ENCODE measurements around the gene CCDC51.

CCDC51 gene

GRCh38 chr3:48433472-48434118, 6.3 kb downstream of the CCDC51 start:
- no peak for DNase-seq (ENCODE audit: low read depth)

GRCh38 chr3:48432411-48433371, 7.2 kb downstream of the CCDC51 start:
- no peak for DNase-seq (ENCODE audit: low read depth)

- DNase-seq (ENCODE audit: low read depth), result no peak
Observed at GRCh38 chr3:48431224-48432029, 8.5 kb downstream of the CCDC51 start.

- DNase-seq (ENCODE audit: low read depth), result no peak
Observed at GRCh38 chr3:48430708-48431101, 9.2 kb downstream of the CCDC51 start.

- no peak for DNase-seq (ENCODE audit: low read depth)
Observed at GRCh38 chr3:48429960-48430707, 9.8 kb downstream of the CCDC51 start, which contains the start of gene PLXNB1. Gene PLXNB1, minus strand, starts transcription at chr3:48430086. Its CDS starts 5,475 bp downstream, at chr3:48424611.

DNA sequence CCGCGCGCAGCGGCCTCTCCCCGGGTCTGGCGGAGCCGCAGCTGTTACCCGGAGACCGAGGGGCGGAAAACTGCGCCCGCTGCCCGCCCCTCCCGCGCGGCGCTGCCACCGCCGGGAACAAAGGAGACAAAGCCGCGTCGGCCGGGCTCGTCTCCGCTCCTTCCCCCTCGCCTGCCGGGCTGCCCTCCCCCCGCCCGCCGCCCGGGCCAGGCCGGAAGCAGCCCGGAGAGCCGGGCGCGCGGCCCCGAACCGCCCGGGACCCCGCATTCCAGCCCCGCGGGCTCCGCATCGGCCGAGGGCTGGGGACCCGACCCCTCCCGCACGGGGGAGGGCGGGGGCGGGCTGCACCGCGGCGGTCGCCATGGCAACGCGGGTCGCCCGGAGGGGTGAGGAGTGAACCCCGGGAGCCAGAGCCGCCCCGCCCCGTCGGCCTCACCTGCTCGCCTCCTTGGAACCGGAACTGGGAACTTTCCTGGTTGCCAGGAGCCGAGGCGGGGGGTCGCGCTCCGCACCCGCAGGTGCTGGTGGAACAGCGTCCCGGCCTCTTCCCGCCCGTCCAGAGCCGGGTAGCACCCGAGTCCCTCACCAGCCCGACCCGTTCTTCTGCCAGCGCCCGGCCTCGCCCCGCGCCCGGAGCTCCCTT, 10.5 kb downstream of the CCDC51 start:
- peak; percentile 28 for DNase-seq (ENCODE audit: low read depth)

GRCh38 chr3:48428572-48429316, 11.2 kb downstream of the CCDC51 start:
- no peak for DNase-seq (ENCODE audit: low read depth)

- no peak for DNase-seq (ENCODE audit: low read depth)
Observed at GRCh38 chr3:48428088-48428571, 11.8 kb downstream of the CCDC51 start.

GRCh38 chr3:48427630-48427962, 12.3 kb downstream of the CCDC51 start:
- no peak for DNase-seq (ENCODE audit: low read depth)

GRCh38 chr3:48426944-48427629, 12.8 kb downstream of the CCDC51 start:
- DNase-seq (ENCODE audit: low read depth), result no peak

GRCh38 chr3:48426401-48426909, 13.5 kb downstream of the CCDC51 start:
- DNase-seq (ENCODE audit: low read depth), result no peak

DNA sequence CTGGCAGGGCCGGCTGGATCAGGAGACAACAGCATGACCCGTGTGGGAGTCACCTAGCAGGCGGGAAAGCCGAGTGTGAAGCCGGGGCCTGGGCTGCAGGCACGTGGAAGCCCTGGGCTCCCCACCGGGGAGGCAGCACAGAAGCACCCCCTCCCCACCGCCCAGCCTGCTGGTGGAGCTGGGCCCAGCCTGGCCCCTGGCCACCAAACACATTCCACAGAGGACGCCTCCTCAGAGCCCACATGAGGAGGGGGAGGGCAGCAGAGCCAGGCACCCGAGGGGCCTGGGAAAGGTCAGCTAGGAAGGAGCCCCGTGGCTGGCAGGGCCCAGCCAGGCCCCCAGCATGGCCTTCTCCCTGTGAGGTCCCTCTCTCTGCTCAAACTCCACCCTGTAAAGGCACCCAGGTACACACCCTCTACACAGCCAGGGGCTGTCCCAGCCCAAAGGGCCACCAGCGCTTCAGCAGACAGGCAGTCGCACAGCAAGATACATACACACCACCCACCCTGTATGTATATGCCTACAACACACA, 14.6 kb downstream of the CCDC51 start:
- DNase-seq (ENCODE audit: low read depth), result no peak

DNA sequence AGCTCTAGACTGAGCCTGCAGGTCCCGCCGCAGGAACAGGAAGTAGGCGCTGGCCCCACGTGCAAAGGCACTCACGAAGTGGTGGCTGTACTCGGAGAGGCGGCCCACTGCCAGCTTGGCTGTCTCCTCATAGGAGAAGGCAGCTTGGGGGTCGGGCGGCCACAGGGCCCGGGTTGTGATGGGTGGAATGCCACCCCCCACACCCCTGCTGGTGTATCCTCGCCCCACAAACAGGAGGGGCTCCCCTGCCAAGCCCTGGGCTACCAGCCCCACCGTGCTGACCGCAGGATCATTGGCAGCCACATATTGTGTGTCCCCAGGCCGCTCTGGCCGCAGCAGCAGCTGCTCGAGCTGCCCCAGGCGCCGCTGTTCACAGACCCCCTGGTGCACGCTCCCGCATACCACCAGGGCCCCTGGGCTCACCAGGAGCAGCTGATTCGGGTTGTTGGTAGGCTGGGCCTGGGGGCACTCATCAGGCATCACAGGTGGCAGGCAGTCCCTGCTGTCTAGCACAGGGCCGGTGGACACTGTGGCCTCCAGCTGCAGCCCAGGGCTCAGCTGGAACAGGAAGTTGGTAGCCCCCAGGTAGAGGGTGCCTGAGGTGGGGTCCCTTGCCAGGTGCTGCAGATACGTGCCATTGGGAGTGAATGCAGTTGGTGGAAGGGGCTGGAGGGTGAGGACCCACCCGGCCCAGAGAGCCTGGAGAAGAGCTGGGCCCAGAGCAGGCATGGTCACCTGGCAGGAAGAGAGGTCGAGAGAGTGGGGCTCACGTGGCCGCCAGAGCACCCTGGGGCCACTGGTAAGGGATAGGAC, 15.8 kb downstream of the CCDC51 start:
- DNase-seq (ENCODE audit: low read depth), result no peak

DNA sequence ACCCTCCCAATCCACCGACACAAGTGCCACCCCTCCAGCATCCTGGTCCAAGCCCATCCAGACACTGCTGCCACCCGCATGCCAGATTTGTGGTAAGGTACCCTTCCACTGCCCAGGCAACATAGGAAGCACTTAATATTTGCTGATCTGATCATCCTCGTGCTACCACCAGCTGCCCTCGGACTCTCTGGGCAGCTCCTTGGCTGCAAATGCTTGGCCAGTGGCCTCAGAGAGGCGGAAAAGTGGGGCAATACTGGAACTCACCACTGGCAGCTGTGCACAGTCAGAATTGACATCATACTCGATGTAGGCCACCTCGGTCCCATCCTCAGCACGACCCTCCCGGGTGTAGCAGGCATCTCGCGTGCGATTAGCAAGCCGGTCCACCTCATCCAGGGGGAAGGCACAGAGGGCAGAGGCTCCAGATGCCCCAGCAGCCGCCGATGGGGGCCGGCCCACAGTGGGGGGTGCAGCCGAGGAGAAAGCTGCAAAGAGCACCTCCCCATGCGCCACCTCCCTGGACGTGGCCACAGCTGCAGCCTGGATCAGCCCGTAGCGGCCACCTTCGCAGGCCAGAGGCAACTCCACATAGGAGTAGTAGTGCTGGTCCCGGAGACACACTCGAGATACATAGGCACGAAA, 16.6 kb downstream of the CCDC51 start:
- no peak for DNase-seq (ENCODE audit: low read depth)

GRCh38 chr3:48422681-48423080, 17.2 kb downstream of the CCDC51 start:
- no peak for DNase-seq (ENCODE audit: low read depth)

DNA sequence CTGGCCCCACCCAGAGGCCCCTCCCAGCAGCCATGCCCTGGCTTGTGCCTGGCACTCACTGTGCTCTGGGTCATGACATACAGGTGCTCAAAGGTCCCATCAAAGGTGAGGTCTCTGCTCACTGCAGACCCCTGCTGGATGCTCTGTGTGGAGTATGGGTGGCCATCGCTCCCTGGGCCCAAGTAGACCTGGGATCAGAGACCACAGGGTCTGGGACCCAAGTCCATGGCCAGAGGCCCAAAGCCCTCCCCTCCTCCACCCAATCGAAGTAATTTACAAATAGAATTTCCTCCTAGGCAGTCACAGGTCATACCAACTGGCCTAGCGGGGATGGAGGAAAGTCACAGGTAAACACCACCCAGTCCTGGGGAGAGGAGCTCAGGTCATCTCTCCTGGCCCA, 17.6 kb downstream of the CCDC51 start:
- no peak for DNase-seq (ENCODE audit: low read depth)

GRCh38 chr3:48420561-48420960, 19.4 kb downstream of the CCDC51 start:
- no peak for DNase-seq (ENCODE audit: low read depth)

DNA sequence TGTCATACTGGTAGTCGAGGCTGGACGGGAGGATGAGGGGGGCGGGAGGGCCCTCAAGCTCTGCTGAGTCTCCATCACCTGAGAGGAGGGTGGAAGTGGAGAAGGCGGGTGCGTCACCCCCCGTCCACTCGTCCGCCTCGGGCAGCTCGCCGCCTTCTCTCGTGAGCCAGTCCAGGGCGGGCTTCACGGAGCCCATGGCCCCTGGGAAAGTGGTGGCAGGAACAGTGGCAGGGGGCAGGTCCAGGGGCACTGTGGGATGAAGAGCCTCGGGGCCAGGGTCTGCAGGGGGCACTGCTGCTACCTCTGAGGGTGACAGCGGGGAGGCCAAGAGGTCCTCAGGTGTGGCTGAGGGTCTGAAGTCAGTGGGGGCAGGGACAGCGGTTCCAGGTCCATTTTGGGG, 20.3 kb downstream of the CCDC51 start:
- DNase-seq (ENCODE audit: low read depth), result no peak

All from activated gamma-delta T cell treated with anti-CD3 and anti-CD28 coated beads, Interleukin-2, amount 50 U/mL, for 16 hours (primary cell).